HEK293 (cell line): ENCODE results near the gene RASSF3.

ENCODE experiments used
- CTCF ChIA-PET: fragments of 350-600 bp; formaldehyde crosslinking; extraction: SDS; loops from one replicate; lab custom pipeline; 2021; ENCODE audit warnings: antibody characterized with exemption; lab: Yijun Ruan, JAX
- POLR2A ChIA-PET: fragments of 300-600 bp; formaldehyde crosslinking; extraction: SDS; loops from one replicate; lab custom pipeline; 2020; ENCODE audit warnings: antibody characterized with exemption, inconsistent platforms; lab: Yijun Ruan, JAX
- H3K27ac ChIP-seq: fragments of 200-500 bp; sonication (Bioruptor generic); 2 replicates; pipeline ENCODE4 v1.5.1; 2014; ENCODE audit warnings: low read depth, low read length, control low read depth, inconsistent platforms; ENCODE audit errors: extremely low read depth
- H3K36me3 ChIP-seq, 2 experiments: fragments of 200-500 bp in 1 of 2; sonication (Bioruptor generic) in 1 of 2; 1 replicate in 1 of 2; 2 replicates in 1 of 2; pipeline ENCODE4 v1.5.1; 2014 to 2017; ENCODE audit warnings: inconsistent platforms in 2 of 2, low read length in 2 of 2; ENCODE audit not compliant: control insufficient read depth in 2 of 2, insufficient read depth in 1 of 2
- H3K4me1 ChIP-seq: fragments of 200-500 bp; sonication (Bioruptor generic); 2 replicates; pipeline ENCODE4 v1.5.1; 2014; ENCODE audit warnings: mild to moderate bottlenecking, low read length, inconsistent platforms; ENCODE audit not compliant: control insufficient read depth, insufficient read depth
- H3K4me3 ChIP-seq: 2 replicates; pipeline ENCODE4 v1.5.1; 2011; ENCODE audit warnings: low read depth, mild to moderate bottlenecking, control low read depth, low read length, moderate library complexity
- H3K9me3 ChIP-seq: fragments of 200-500 bp; sonication (Bioruptor generic); 2 replicates; pipeline ENCODE4 v1.5.1; 2014; ENCODE audit warnings: low read depth, low read length, inconsistent platforms; ENCODE audit not compliant: control insufficient read depth, insufficient read depth
- EGR2 ChIP-seq: fragments of 450-650 bp; formaldehyde crosslinking; IDR thresholded peaks from 2 replicates; pipeline ENCODE4 v1.5.1; 2016; ENCODE audit warnings: low read depth, missing biosample characterization, missing genetic modification characterization
- FEZF1 ChIP-seq: fragments of 450-650 bp; formaldehyde crosslinking; IDR thresholded peaks from 2 replicates; pipeline ENCODE4 v1.5.1; 2016; ENCODE audit warnings: missing biosample characterization, missing genetic modification characterization
- HOXC10 ChIP-seq: sonication (generic); formaldehyde crosslinking; IDR thresholded peaks from 2 replicates; pipeline ENCODE4 v1.8.1; 2023; ENCODE audit warnings: mild to moderate bottlenecking, missing genetic modification reagents
- IKZF3 ChIP-seq: fragments of 450-650 bp; IDR thresholded peaks from 2 replicates; pipeline ENCODE4 v1.5.0; 2018; ENCODE audit warnings: missing biosample characterization, mild to moderate bottlenecking, missing genetic modification characterization, moderate library complexity
- KLF10 ChIP-seq: fragments of 450-650 bp; IDR thresholded peaks from 2 replicates; pipeline ENCODE4 v1.5.1; 2018; ENCODE audit warnings: missing biosample characterization, mild to moderate bottlenecking, missing genetic modification characterization
- MEIS1 ChIP-seq: sonication (generic); formaldehyde crosslinking; IDR thresholded peaks from 2 replicates; pipeline ENCODE4 v1.8.1; 2022; ENCODE audit warnings: missing genetic modification reagents, mild to moderate bottlenecking, borderline replicate concordance
- ZBTB20 ChIP-seq: fragments of 450-650 bp; formaldehyde crosslinking; IDR thresholded peaks from 2 replicates; pipeline ENCODE4 v1.5.1; 2016; ENCODE audit warnings: missing biosample characterization, missing genetic modification characterization
- ZBTB21 ChIP-seq: fragments of 450-650 bp; formaldehyde crosslinking; IDR thresholded peaks from 2 replicates; pipeline ENCODE4 v1.5.1; 2017; ENCODE audit warnings: missing biosample characterization, missing genetic modification characterization
- ZEB2 ChIP-seq: fragments of 450-650 bp; formaldehyde crosslinking; IDR thresholded peaks from 2 replicates; pipeline ENCODE4 v1.5.1; 2016; ENCODE audit warnings: missing biosample characterization, missing genetic modification characterization
- ZNF112 ChIP-seq: fragments of 450-650 bp; formaldehyde crosslinking; IDR thresholded peaks from 2 replicates; pipeline ENCODE4 v1.5.0; 2017; ENCODE audit warnings: missing biosample characterization, missing genetic modification characterization
- ZNF239 ChIP-seq: fragments of 450-650 bp; formaldehyde crosslinking; IDR thresholded peaks from 2 replicates; pipeline ENCODE4 v1.5.1; 2016; ENCODE audit warnings: missing biosample characterization, missing genetic modification characterization
- ZNF350 ChIP-seq: fragments of 450-650 bp; formaldehyde crosslinking; IDR thresholded peaks from 2 replicates; pipeline ENCODE4 v1.5.0; 2017; ENCODE audit warnings: missing biosample characterization, mild to moderate bottlenecking, missing genetic modification characterization
- ZNF501 ChIP-seq: fragments of 450-650 bp; formaldehyde crosslinking; IDR thresholded peaks from 2 replicates; pipeline ENCODE4 v1.5.1; 2016; ENCODE audit warnings: missing biosample characterization, missing genetic modification characterization
- ZNF596 ChIP-seq: fragments of 450-650 bp; IDR thresholded peaks from 2 replicates; pipeline ENCODE4 v1.5.0; 2018; ENCODE audit warnings: missing biosample characterization, mild to moderate bottlenecking, missing genetic modification characterization, moderate library complexity
- ZNF629 ChIP-seq: fragments of 450-650 bp; formaldehyde crosslinking; IDR thresholded peaks from 2 replicates; pipeline ENCODE4 v1.5.1; 2017; ENCODE audit warnings: missing biosample characterization, missing genetic modification characterization
- ZNF843 ChIP-seq: fragments of 450-650 bp; formaldehyde crosslinking; IDR thresholded peaks from 2 replicates; pipeline ENCODE4 v1.5.1; 2016; ENCODE audit warnings: missing biosample characterization, missing genetic modification characterization
- ZXDB ChIP-seq: fragments of 450-650 bp; formaldehyde crosslinking; IDR thresholded peaks from 2 replicates; pipeline ENCODE4 v1.5.1; 2016; ENCODE audit warnings: missing biosample characterization, missing genetic modification characterization
- TF ChIP-seq, protein P1 (sequence below): fragments of 450-650 bp; formaldehyde crosslinking; conservative IDR thresholded peaks from 2 replicates; pipeline ENCODE4 v1.5.1; 2016; ENCODE audit warnings: low read depth, missing biosample characterization, missing genetic modification characterization
- TF ChIP-seq, protein P2 (sequence below): sonication (generic); formaldehyde crosslinking; IDR thresholded peaks from 2 replicates; pipeline ENCODE4 v1.8.1; 2022; ENCODE audit warnings: mild to moderate bottlenecking, moderate library complexity, missing genetic modification reagents
- TF ChIP-seq, protein P3 (sequence below): fragments of 450-650 bp; formaldehyde crosslinking; IDR thresholded peaks from 2 replicates; pipeline ENCODE4 v1.5.1; 2016; ENCODE audit warnings: missing biosample characterization, missing genetic modification characterization, low read depth
- TF ChIP-seq, protein P4 (sequence below): fragments of 450-650 bp; formaldehyde crosslinking; IDR thresholded peaks from 2 replicates; pipeline ENCODE4; 2016; ENCODE audit warnings: missing biosample characterization, missing genetic modification characterization
- TF ChIP-seq, protein P5 (sequence below): fragments of 450-650 bp; formaldehyde crosslinking; IDR thresholded peaks from 2 replicates; pipeline ENCODE4 v1.5.1; 2016; ENCODE audit warnings: missing biosample characterization, missing genetic modification characterization
- TF ChIP-seq, protein P6 (sequence below): fragments of 450-650 bp; formaldehyde crosslinking; IDR thresholded peaks from 2 replicates; pipeline ENCODE4 v1.5.1; 2016; ENCODE audit warnings: missing biosample characterization, missing genetic modification characterization

The RASSF3 gene

DNA sequence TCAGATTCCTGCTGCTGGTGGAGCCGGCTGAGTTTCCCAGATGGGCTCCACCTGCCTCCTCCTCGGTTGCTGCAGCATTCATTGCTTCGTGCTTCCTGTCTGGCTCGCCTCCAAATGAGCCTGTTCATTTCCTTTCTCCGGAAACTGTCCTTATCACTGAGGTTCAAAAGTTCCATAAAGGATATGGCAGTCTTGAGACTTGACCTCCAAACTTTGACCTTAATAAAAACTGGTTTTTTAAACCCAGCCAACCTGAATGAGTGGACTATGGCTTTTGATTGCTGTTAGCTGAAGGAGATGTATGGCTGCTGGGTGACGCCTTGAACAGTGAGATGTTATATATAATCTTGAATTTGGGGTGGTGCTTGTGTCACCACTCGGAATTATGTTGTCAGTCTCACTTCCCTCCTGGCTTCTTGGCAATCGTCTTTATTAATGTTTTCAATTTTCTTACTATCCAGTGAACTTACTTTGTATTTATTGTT is 62.7 kb downstream of the RASSF3 start (continued):
- TF ChIP-seq, protein P1, sequence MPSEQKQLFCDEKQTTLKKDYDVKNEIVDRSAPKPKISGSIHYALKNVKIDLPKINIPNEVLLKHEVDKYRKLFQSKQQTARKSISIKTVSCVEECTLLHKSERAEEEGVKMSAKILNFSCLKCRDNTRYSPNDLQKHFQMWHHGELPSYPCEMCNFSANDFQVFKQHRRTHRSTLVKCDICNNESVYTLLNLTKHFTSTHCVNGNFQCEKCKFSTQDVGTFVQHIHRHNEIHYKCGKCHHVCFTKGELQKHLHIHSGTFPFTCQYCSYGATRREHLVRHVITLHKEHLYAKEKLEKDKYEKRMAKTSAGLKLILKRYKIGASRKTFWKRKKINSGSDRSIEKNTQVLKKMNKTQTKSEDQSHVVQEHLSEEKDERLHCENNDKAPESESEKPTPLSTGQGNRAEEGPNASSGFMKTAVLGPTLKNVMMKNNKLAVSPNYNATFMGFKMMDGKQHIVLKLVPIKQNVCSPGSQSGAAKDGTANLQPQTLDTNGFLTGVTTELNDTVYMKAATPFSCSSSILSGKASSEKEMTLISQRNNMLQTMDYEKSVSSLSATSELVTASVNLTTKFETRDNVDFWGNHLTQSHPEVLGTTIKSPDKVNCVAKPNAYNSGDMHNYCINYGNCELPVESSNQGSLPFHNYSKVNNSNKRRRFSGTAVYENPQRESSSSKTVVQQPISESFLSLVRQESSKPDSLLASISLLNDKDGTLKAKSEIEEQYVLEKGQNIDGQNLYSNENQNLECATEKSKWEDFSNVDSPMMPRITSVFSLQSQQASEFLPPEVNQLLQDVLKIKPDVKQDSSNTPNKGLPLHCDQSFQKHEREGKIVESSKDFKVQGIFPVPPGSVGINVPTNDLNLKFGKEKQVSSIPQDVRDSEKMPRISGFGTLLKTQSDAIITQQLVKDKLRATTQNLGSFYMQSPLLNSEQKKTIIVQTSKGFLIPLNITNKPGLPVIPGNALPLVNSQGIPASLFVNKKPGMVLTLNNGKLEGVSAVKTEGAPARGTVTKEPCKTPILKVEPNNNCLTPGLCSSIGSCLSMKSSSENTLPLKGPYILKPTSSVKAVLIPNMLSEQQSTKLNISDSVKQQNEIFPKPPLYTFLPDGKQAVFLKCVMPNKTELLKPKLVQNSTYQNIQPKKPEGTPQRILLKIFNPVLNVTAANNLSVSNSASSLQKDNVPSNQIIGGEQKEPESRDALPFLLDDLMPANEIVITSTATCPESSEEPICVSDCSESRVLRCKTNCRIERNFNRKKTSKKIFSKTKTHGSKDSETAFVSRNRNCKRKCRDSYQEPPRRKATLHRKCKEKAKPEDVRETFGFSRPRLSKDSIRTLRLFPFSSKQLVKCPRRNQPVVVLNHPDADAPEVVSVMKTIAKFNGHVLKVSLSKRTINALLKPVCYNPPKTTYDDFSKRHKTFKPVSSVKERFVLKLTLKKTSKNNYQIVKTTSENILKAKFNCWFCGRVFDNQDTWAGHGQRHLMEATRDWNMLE (tag by site-specific recombination): no peak
- TF ChIP-seq, protein P2, sequence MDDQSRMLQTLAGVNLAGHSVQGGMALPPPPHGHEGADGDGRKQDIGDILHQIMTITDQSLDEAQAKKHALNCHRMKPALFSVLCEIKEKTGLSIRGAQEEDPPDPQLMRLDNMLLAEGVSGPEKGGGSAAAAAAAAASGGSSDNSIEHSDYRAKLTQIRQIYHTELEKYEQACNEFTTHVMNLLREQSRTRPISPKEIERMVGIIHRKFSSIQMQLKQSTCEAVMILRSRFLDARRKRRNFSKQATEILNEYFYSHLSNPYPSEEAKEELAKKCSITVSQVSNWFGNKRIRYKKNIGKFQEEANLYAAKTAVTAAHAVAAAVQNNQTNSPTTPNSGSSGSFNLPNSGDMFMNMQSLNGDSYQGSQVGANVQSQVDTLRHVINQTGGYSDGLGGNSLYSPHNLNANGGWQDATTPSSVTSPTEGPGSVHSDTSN (CRISPR knock-in tag): no peak
- no peak for TF ChIP-seq ZNF596
- TF ChIP-seq ZBTB20 (tag by site-specific recombination): no peak

DNA sequence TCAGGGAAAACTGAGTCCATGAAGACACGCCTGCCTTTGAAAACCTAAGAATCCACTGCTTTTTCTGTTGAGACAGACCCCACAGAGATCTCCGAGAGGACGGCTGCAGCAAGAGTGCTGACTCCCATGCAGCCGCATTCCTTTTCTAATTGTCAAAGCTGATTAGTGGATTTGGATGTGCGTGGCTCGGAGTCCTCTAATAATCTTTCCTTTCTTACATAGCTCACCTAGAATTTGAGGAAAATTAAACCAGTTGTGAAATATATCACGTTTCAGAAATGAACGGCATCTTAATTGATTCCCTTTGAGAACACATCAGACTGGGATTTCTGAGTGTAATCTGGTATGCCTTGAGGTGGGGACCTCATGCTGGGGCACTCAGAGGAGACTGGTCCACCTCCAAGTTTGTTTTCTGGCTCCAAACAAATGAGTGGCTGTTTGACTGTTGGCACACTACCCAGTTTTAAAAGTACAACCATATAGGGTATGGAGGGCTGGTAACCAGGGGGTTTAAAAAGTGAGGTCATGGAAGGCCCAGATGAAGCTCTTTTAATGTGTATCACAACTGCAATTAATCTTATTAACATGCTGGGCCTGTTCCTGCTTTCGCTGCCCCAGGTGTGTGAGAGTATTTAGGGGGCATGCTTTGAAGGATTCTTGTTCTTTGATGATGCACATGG is 63.3 kb downstream of the RASSF3 start:
- ChIA-PET POLR2A (interaction anchor here (0.9 kb wide), 1 partner anchor 64 kb away, joined by 4 read pairs; the partner anchor contains the start of gene RASSF3), CTCF (interaction anchor here (0.9 to 1.2 kb wide), 2 partner anchors 25 to 65 kb away, joined by 3 read pairs; no protein-coding TSS in a partner anchor)
- H3K4me1 ChIP-seq: peaks cover 49% of the 10 kb centered on the region
- H3K4me3 ChIP-seq: no peak overlapping the region
- H3K9me3 ChIP-seq: no peaks in the 10 kb centered on the region
- no peaks in the 10 kb centered on the region for H3K36me3 ChIP-seq
- H3K27ac ChIP-seq: peak overlapping the region; percentile 73
- TF ChIP-seq ZEB2 (tag by site-specific recombination): peak; percentile 58
- peak; percentile 32 for TF ChIP-seq ZXDB (tag by site-specific recombination)
- TF ChIP-seq ZNF501: 0 out of 2 replicates have a peak, but pooled peaks have one; percentile 52
- TF ChIP-seq EGR2 (tag by site-specific recombination): no peak
- TF ChIP-seq, protein P3, sequence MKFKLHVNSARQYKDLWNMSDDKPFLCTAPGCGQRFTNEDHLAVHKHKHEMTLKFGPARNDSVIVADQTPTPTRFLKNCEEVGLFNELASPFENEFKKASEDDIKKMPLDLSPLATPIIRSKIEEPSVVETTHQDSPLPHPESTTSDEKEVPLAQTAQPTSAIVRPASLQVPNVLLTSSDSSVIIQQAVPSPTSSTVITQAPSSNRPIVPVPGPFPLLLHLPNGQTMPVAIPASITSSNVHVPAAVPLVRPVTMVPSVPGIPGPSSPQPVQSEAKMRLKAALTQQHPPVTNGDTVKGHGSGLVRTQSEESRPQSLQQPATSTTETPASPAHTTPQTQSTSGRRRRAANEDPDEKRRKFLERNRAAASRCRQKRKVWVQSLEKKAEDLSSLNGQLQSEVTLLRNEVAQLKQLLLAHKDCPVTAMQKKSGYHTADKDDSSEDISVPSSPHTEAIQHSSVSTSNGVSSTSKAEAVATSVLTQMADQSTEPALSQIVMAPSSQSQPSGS (tag by site-specific recombination): peak; percentile 74; the same call in 1 of the 2 replicates
- TF ChIP-seq ZNF239 (tag by site-specific recombination): no peak
- peak; percentile 73 for TF ChIP-seq ZNF843 (tag by site-specific recombination)
- no peak for TF ChIP-seq MEIS1 (CRISPR knock-in tag)
- TF ChIP-seq FEZF1 (tag by site-specific recombination): peak; percentile 91
- peak; percentile 68 for TF ChIP-seq ZNF629 (tag by site-specific recombination)
- TF ChIP-seq HOXC10 (CRISPR knock-in tag): no peak
- TF ChIP-seq, protein P4, sequence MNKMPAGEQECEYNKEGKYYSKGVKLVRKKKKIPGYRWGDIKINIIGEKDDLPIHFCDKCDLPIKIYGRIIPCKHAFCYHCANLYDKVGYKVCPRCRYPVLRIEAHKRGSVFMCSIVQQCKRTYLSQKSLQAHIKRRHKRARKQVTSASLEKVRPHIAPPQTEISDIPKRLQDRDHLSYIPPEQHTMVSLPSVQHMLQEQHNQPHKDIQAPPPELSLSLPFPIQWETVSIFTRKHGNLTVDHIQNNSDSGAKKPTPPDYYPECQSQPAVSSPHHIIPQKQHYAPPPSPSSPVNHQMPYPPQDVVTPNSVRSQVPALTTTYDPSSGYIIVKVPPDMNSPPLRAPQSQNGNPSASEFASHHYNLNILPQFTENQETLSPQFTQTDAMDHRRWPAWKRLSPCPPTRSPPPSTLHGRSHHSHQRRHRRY (tag by site-specific recombination): no peak
- 0 out of 2 replicates have a peak, but pooled peaks have one; percentile 24 for TF ChIP-seq ZBTB21
- TF ChIP-seq, protein P5, sequence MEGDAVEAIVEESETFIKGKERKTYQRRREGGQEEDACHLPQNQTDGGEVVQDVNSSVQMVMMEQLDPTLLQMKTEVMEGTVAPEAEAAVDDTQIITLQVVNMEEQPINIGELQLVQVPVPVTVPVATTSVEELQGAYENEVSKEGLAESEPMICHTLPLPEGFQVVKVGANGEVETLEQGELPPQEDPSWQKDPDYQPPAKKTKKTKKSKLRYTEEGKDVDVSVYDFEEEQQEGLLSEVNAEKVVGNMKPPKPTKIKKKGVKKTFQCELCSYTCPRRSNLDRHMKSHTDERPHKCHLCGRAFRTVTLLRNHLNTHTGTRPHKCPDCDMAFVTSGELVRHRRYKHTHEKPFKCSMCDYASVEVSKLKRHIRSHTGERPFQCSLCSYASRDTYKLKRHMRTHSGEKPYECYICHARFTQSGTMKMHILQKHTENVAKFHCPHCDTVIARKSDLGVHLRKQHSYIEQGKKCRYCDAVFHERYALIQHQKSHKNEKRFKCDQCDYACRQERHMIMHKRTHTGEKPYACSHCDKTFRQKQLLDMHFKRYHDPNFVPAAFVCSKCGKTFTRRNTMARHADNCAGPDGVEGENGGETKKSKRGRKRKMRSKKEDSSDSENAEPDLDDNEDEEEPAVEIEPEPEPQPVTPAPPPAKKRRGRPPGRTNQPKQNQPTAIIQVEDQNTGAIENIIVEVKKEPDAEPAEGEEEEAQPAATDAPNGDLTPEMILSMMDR (tag by site-specific recombination): no peak
- peak; percentile 74 for TF ChIP-seq IKZF3
- no peak for TF ChIP-seq ZNF350 (tag by site-specific recombination)
- TF ChIP-seq ZNF112 (tag by site-specific recombination): no peak
- TF ChIP-seq, protein P6, sequence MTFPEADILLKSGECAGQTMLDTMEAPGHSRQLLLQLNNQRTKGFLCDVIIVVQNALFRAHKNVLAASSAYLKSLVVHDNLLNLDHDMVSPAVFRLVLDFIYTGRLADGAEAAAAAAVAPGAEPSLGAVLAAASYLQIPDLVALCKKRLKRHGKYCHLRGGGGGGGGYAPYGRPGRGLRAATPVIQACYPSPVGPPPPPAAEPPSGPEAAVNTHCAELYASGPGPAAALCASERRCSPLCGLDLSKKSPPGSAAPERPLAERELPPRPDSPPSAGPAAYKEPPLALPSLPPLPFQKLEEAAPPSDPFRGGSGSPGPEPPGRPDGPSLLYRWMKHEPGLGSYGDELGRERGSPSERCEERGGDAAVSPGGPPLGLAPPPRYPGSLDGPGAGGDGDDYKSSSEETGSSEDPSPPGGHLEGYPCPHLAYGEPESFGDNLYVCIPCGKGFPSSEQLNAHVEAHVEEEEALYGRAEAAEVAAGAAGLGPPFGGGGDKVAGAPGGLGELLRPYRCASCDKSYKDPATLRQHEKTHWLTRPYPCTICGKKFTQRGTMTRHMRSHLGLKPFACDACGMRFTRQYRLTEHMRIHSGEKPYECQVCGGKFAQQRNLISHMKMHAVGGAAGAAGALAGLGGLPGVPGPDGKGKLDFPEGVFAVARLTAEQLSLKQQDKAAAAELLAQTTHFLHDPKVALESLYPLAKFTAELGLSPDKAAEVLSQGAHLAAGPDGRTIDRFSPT (tag by site-specific recombination): peak; percentile 54; the same call in 1 of the 2 replicates
- peak; percentile 76; the same call in 1 of the 2 replicates for TF ChIP-seq KLF10 (tag by site-specific recombination)
